HG02970 (cell line): ENCODE data around the gene PKP4.

Experiments
- ATAC-seq: cut with Tn5 transposase; IDR thresholded peaks from one replicate; pipeline ENCODE4 v1.9.1; 2021; ENCODE audit warnings: mild to moderate bottlenecking, moderate library complexity, moderate number of reproducible peaks; ENCODE audit not compliant: unreplicated experiment, low FRiP score

The PKP4 gene

DNA sequence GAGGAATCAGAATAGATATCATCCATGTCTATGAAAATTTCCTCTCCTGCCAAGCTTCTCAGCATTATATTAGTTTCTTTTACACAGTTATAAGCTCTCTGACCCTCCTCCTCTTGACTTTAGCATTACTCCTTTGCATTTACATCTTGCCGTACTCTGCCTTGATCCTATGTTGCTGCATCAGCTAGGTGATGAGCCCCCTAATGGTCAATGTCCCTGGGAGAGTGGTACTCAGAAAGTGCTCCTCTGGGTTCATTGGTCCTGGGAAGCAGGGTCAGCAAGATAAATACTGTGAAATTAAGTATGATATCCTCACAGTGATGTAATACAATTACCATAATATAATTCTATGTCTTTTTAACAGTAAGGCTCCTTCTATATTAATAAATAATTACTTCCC, 74.1 kb downstream of the PKP4 start:
- ATAC-seq: no peak

DNA sequence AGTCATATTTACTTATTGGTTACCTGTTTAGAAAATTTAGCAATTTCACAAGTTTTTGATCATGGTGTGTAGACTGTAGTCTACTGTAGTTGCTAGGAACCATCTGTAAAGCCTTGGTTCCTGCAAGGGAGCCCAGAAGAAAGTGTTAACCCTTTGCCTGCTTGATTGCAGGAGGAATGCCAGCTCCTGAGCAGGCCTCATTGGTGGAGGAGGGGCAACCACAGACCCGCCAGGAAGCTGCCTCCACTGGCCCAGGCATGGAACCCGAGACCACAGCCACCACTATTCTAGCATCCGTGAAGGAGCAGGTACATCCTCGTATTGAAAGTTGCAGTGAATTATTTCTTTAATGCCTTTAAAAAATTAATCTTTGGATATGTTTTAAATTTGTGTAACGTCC, 76.3 kb downstream of the PKP4 start:
- ATAC-seq: no peak

DNA sequence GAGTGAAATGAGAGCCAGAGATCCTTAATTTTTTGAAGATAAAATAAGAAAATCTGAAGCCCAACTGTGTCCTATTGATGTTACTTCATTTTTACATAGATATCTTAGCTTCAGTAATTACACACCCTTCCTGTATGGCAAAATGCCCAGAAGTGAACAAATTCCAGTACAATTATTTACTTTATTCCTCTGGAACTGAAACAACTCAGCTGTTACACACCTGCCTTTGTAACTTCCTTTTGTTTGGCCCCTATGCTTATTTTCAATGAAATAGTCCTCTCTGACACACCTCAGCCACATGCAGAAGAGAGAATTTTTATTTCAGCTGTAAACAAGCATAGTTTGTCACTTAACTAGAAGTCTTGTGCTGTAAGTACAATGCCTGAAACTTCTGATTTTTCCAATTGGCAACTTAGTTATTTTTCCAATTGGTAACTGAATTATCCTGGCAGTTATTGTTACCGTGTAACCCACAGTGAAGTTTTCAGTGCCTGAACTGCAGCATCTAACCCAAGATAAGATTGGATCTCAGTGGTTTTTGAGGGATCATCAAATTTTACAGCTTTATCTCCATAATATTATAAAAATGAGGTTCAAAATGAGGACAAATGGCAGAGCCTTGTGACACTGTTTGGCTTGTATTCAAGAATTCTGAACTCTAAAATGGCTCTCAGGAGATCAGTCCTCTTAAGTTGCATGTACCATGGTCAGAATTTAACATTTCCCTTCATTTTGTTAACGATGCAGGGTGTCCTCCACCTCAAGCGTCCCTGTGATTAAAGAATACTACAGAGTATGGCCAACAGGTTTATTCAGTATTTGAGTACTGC, 82.6 kb downstream of the PKP4 start:
- no peak for ATAC-seq

DNA sequence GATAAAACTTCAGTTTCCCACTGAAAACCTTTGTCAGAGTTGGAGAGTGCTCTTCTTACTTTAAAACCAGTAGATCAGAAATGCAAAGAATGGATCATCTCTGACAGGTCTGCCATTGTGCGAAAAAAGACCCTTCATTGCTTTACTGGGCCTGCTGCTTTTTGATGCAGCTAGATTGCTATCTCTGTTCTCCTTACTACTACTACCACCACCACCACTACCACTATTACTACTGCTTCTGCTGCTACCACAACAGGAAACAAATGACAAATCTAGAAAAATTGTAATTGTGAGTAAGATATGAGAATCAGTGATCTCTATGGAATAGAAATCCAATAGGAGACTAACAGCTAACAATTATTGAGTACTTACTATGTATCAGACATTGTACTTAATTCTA, 85.8 kb downstream of the PKP4 start:
- ATAC-seq: no peak

DNA sequence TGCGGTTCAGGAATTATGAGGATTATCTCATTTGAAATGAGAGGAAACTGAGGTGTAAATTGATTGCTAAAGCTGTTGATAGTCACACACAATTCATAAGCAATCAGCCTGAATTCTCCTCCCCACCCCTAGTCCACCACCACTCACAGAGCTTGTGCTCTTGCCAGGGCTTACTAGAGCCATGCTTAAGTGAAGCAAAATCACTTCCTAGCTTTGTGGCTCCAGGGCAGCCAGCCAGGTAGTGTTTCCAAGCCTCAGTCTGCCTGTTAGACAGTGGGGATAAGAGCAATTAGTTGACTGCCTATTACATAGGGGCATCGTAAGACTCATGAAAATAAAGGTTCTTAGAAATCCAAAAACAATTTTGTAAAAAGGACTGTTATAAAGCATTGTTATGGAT, 87.2 kb downstream of the PKP4 start:
- no peak for ATAC-seq

DNA sequence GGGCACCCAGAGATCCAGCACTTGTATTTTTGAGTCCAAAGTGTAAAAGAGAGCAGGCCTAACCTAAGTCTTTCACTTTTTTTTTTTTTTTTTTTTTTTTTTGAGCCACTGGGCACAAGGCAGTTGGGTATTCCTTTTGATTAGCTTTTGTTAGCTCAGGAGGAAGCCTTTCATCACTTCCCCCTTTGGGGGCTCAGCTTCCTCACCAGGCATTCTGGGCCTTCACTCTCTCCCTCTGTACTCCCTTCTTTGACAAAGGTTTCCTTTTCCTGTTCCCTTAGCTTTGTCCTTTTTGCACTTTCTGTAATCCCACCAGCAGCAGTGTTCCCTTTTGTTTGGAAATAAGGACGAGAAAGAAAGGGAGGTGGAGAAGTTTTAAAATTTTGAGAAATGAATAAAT, 88.2 kb downstream of the PKP4 start:
- ATAC-seq: no peak

DNA sequence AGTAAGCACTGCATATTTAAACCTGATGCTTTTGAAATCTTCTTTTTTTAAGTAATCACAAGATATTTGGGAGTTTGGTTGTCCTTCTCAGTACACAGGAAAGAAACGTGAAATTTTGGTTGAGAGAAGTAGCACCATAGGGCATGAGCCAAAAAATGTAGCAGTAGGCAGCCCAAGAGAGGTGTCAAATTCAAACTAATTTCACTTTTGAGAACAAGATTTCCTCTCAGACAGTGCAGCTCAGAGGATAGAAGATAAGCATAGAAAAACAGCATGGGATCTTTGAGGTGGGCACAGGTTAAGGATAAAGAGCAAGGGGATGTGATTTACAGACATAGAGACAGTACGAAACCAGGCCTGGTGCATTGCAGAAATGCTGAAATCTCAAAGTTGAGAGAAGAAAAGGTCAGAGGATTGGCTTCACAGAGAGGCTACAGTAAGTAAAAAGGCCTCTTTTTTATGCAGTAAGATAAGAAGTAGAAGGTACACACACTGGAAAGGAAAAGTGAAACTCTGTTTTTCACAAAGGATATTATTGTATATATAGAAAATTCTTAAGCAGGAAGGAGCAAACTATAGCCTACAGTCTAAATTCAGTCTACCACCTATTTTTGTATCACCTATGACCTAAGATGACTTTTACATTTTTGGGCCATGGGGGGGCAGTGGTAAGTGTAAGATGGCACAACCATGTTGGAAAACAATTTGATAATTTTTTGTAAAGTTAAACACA, 89.8 kb downstream of the PKP4 start:
- no peak for ATAC-seq

DNA sequence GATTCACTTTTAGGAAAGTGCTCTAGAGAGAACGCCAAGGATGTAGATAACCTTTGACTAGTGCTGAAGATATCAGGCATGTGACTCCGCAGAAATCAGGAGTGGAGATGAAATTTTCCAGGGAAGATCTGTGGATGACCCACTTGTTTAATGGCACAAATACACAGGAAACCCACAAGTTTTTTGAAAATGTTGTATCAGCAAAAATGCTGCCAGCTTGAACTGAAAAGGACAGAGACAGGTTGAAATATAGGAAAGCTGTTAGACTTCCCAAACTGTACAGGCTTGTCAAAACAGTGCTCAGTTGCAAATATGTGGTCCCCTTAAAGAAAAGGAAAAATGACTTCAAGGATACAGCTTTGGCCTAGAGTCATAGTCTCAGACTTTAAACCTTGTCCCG, 96.5 kb downstream of the PKP4 start:
- no peak for ATAC-seq

DNA sequence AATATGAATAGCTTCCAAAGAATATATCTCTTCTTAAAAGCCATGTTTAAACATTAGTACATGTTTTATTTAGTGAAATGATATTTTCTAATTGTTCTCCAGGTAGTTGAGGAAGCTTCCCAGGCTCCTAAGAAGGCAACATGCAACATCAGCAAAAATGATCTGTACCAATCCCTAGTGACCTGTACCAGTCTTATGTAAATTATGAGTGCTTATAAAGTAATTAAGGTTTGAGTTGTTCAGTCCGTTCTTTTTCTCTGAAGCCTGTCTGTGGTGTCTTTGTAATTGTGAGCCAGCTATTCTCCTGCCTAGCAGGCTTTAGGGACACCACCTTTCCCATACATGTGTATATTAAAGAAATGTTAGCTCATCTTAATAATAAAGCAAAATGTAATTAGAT, 98.2 kb downstream of the PKP4 start:
- ATAC-seq: no peak

DNA sequence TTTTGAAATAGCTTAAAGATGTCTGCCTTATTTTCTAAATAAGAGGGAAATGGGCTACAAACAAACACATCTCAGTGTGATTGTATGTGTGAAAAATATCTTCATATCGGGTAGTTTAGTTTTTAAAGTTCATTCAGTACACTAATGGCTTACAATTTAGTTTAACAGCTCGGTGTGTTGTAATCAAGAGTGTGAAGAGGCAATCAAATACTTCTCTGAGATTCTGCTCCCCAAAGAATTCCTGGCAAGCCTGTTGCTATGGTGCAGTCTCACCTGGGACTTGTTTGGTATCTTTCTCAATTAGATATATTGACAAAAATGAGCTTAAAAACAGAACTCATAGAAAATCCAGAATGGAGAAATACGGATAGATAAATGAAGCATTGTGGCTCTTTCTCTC, 99.4 kb downstream of the PKP4 start:
- ATAC-seq: no peak

DNA sequence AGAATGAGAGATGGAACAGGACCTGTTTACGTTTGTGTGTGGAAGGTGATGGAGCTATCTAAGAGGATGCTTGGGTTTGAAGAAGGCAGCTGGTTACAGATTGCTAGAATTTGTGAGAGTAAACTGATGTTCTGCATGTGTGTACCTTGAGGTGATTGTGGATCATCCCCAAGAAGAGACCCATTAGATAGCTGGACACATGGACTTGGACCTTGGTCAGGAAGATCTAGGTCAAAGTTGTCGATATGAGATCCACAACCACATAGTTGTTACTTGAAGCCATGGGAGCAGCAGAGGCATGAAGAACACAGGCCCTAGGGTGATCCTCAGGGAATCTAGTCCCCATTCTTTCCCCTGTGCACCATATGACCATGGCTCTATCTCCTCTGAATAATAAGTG, 101.0 kb downstream of the PKP4 start:
- ATAC-seq: no peak

DNA sequence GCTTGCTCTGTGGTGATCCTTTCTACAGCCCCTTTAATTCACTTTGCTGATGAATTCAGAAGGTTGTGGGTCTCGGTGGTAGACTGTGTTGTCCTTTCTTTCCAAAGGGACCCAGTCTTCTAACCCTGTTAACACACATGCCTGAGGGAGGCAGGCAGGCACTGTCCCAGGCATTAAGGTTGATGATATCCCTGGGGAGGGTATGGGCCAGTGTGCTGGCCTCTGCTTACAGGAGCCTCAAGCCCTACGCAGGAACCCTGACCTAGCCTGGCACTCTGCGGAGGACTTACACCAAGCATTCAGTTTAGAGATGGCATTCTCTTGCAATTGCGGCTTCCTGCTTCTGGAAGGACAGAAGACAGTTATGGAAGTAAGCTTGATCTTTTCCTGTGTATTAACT, 102.5 kb downstream of the PKP4 start:
- ATAC-seq: no peak

DNA sequence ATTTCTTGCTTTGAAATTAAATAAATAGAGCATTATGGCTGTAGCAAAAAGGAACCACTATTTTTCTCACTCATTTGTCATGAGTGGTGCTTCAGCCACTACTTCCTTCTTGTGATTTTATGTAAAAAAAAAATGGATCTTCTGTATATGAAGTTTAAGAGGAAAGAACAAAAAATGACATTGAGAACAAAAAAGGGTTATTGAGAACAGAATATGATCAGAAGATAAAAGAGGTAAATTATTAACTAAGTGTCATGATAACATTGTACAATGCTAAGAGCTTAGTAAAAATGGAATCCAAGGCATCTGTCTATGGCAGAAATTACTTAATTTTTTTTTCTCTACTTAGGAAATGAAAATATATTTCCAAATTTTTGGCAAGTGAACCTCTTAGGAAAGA, 103.5 kb downstream of the PKP4 start:
- ATAC-seq: no peak

DNA sequence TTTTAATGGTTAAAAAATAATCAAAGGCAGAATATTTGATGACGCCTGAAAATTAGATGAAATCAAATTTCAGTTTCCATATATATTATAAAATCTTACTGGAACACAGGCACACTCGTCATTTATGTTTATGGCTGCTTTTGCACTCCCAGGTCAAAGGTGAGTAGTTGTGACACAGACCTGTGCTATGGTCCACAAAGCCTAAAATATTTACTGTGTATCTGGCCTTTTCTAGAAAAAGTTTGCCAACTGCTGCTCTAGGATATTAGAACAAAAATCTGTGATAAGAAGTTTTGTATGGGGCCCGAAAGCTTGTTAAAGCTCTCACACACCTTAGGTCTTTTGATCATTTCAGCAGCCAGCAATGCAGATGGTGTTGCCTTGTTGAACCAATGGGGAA, 104.3 kb downstream of the PKP4 start:
- no peak for ATAC-seq

DNA sequence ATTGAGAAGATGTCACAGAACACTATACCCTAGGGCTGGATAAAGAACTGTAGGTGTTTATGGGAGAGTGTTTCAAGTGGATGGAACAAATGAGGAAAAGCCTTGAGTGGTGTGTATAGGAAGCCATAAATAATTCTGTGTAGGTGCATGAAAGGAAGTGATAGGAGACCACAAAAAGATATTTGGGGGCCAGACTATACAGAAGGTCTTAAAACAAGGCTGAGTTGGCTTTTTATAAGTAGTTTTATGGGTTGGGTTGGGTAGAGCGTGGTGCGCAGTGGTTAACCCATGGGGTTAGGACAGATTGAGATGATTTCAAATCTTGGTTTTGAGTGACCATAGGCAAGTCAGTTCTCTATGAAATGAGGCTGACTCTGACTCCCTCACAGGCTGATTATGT, 110.5 kb downstream of the PKP4 start:
- no peak for ATAC-seq

DNA sequence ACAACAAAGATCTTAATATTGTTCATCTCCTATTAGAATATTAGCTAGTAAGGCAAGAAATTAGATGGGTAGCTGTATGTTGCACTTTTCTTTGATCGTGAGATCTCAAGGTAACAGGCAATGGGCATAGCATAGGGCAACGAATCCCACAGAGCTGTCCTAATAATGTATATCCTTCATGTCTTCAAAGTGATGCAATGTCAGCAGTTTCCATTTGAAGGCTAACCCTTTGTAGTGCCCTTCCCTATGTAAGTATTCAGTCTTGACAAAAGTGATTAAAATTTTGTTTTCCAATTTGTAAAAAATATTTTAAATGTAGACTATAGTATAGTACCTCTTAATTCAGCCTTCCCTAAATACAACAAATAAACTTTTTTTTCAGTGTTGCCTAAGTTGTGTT, 112.5 kb downstream of the PKP4 start:
- ATAC-seq: no peak

DNA sequence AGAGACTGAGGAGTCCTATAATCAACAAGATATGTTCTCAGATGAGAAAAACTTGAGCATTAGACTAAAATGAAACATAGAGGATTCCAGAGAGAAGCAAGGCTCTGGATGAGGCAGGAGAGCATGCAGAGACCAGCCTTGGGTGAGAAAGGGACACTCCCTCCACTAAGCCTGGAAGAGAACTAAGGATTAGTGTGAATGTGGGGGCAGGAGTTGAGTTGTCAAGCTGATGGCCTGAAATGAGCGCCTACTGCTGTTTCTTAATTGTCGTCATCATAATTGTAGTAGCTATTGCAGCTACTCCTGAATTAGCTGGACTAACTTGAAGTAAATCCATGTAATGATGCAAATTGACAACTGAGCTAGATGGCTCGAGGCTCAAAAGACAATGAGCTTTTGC, 114.1 kb downstream of the PKP4 start:
- ATAC-seq: no peak

DNA sequence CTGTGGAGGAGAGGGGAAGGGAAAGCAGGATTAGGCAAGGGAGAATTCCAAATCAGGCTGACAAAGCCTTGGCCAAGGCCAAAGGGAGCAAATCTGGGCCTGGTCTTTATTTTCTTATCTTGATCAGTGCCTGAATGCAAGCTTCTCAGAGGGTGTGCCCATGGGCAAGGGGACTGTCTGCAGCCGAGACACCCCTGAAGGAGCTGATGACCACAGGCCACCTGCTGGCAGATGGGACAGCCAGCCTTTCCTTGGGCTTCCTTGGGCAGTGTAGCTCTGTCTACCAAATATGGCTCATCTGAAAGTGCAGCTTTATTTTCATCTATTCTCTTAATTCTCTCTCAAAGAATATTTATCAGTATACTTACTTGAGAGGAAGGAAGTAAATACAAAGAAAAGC, 117.0 kb downstream of the PKP4 start:
- no peak for ATAC-seq

DNA sequence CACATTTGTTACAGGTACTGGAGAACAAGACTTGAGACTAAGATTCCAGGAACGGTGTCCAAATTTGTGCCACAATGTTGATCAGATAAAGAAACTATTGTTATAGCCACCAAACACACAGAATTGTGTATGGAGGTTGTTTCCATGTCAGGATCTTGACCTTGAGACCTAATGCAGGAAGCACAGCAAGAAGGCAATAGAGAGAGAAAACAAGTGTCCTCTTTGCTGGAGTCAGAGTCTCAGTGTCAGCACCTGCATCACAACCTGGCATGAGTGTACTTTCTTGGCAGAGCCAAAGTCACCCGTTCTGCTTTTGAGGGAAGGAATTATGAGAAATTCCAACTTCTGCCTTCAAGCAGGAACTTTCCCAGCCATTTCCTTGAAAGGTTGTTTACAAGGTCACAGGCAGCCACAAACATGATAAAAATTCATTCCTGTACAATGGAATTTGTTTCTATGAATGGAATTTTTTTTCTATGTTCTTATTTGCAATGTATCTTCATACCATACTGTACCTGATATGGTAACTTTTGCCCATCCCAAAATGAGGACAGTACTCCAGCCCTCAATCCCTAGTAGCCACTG, 118.4 kb downstream of the PKP4 start:
- ATAC-seq: no peak

DNA sequence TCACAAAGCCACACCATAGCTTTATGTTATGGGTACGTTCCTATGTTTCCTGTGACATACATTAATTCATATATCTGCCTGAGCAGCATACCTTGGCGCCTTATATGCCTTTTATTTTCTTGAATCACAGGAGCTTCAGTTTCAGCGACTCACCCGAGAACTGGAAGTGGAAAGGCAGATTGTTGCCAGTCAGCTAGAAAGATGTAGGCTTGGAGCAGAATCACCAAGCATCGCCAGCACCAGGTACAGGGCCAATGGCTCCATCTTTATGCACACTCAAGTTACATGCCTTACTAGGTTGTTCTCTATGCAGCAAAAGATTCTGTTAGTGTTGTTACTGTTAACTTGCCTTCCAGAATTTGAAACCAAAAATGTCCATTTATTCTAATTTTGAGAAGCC, 120.4 kb downstream of the PKP4 start:
- no peak for ATAC-seq

DNA sequence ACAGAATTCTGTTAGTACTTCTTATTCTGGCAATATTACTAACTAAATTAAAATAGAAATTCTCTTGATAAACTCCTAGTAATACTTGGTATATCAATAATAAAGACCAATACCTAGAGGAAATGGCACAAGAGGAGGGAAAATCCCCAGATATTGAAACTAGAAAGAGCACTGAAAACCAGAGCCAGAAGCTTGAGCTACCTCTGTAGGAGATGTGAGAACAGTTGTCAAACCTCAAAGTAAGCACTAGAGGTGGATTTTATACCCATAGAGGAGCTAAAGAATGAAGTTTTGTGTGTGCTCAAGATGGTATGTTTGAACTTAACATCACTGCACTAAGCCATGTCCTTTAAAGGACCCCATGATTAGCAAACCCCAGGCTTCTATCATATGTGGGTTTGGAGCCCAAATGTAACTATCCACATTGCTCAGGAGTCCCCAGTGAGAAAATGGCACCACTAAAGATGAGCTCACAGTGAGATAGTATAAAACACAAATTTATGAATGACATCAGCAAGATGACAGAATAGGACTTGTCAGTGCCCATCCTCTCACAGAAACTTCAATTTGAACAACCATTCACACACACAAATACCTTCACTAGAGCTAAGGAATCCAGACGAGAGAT, 122.1 kb downstream of the PKP4 start:
- ATAC-seq: no peak
